HG03460 (cell line): ENCODE data around the gene HMGB2.
A peak's percentile ranks its signal among the peaks of the same experiment; 100 is the strongest.

ENCODE experiments used
- ATAC-seq: cut with Tn5 transposase; IDR thresholded peaks from one replicate; pipeline ENCODE4 v1.9.1; 2021; ENCODE audit not compliant: unreplicated experiment

HMGB2 gene

DNA sequence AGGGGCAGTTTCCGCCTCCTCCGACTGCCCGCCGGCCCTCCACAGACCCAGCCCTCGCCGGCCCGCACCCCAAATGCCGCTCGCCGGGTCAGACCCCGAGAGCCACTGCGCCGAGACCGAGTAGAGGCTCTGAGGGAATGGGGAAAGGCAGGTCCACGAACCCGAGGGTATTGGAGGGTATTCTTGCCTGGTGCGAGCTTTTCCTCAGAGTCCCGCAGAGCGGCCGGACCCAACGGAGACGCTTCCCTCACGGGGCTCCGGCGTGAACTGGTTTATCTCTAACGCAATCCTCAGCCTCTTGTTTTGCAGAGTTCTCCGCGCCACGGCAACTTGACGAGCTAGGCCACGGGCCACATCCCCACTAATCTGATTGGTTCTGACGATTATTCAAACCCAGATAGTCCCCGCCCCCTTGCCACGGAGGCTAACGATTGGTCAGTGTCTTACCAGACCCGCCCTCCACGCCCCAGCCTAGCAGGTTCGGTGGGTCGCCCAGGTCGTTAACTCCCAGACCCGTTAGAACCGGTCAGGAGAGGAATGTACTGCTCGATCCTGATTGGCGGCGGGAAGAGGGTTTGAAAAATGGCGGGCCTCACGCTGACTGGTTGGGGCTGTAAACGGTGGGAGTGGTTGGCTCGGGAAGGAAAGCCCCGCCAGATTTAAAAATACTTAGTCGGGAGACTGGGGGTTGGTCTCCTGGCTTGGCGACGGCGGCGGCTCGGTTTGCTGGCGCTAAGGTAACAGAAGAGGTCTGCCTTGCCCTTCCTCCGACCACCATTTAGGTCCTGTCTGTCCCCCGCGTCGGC is at the start of gene HMGB2:
Gene HMGB2, minus strand, starts transcription at position 274 of the 806 bp plus-strand sequence. CDS start 709 bp downstream, outside the sequence.
- ATAC-seq = peak; percentile 91

DNA sequence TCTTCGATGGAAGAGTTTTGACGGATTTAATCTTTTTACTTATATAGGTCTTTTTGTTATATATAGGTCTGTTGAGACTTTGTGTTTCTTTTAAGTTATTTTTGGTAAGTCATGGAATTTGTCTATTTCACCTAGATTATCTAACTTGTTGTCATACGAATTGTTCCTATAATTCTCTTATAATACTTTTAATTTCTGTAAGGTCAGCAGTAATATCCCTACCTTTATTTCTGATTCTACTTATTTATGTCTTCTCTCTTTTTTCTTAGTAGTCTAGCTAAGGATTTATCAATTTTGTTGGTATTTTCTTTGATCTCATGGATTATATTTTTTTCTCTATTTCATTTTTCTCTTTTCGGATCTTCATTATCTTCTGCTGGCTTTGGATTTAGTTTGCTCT is 48.2 kb upstream of the HMGB2 start:
- no peak for ATAC-seq

DNA sequence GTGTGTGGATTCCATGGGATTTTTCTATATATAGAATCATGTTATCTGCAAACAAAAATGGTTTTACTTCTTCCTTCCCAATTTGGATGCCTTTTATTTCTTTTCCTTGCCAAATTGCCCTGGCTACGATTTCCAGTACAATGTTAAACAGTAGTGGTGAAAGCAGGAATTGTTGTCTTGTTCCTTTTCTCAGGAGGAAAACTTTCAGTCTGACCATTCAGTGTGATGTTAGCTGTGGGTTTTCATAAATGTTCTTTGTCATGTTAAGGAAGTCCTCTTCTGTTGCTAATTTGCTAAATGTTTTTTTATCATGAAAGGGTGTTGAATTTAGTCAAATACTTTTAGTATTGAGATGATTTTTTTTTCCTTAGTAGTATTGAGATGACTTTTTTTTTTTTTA is 47.5 kb upstream of the HMGB2 start:
- ATAC-seq = no peak

DNA sequence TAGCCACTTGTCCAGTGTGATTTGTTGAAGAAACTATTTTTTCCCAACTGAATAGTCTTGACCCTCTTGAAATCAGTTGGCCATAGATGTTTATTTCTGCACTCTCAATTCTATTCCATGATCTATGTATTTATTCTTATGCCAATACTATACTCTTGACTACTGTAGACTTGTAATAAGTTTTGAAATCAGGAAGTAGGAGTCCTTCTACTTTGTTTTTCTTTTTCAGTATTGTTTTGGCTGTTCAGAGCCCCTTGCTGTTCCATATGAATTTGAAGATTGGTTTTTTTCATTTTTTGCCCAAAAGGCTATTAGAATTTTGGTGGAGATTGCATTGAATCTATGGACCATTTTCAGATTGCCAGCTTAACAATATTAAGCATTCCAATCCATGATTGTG is 46.8 kb upstream of the HMGB2 start:
- ATAC-seq = no peak

DNA sequence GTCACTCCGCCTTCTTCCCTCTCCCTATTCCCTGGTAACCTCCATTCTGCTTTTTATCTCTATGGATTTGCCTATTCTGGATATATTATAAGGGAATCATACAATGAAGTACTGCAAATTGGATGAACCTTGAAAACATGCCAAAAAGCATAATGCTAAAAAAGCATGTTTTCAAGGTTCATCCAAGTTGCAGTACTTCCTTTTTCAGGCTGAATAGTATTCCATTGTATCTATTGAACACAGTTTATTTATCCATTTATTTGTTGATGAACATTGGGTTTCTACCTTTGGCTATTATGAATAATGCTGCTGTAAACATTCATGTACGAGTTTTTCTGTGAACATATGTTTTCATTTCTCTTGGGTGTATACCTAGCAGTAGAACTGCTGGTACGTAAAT is 45.8 kb upstream of the HMGB2 start:
- no peak for ATAC-seq

GRCh38 chr4:173374588-173374987 is 40.4 kb upstream of the HMGB2 start:
- no peak for ATAC-seq

GRCh38 chr4:173371292-173372192 is 37.4 kb upstream of the HMGB2 start:
- ATAC-seq = peak; percentile 15

GRCh38 chr4:173370477-173371291 is 36.5 kb upstream of the HMGB2 start, which contains the start of gene SAP30:
TSS of gene SAP30 (plus strand) at chr4:173370954. CDS start at chr4:173371183, 229 bp downstream.
- ATAC-seq = peak; percentile 58

GRCh38 chr4:173370130-173370476 is 35.9 kb upstream of the HMGB2 start:
- ATAC-seq = peak; percentile 6

- ATAC-seq = no peak
Observed at GRCh38 chr4:173367946-173368345, 33.8 kb upstream of the HMGB2 start.

DNA sequence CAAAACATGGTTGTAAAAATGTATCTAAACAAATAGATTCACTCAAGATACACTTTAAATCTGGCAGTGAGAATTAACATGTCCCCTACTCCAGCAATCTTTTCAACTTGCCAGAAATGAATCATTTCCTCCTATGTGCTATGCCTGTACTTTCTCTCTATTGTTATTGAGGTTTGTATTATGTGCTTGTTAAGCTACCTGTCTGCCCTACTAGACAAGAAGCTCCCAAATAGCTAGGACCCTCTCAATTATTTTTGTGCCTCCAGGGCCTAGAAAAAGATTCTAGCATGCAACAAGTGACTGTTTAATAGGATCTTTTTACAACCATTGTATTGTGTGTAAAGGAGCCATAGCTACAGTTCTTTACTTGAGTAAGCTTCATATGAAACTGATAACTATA is 33.1 kb upstream of the HMGB2 start:
- peak; percentile 8 for ATAC-seq

- no peak for ATAC-seq
Observed at GRCh38 chr4:173365359-173365996, 31.3 kb upstream of the HMGB2 start.

DNA sequence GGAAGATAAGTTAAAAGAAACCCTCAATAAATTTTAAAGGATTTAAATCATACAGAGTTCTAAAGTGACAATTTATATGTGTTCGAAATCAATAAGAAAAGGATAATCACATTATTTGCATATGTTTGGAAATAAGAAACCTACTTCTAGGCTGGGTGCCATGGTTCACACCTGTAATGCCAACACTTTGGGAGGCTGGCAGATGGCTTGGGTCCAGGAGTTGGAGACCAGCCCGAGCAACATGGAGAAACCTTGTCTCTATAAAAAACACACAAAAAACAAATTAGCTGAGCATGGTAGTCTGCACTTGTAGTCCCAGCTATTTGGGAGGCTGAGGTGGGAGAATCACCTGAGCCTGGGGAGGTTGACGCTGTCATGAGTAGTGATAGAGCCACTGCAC is 28.5 kb upstream of the HMGB2 start:
- ATAC-seq = no peak

DNA sequence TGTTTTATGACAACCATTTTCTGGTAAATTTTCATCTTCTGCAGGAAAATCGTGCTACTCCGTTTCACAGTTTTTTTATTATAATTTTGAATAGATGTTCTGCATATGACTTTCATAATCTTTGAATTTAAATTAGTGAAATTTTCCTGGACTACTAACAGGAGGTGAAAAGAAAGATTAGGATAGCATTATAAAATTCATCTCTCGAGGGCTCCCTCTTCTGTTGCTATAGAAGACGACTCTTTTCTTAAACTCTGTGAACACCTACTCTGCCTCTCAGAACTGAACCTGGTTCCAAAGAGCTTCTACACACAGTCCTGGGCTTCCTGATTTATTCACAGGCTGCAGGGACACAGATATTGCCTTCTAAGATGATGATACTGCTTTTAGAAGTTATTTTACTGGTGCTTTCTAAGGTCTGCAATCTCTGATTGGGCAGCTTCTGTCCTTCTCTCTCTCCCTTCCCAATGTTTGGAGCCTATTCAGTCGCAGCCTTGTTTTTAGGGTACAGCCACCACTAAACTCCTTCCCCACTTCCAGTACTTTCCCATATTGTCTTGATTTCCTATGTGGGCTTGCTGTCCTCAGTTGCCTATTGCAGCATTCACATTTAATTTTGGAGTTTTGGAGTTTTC is 26.5 kb upstream of the HMGB2 start:
- ATAC-seq = no peak

GRCh38 chr4:173357939-173358338 is 23.8 kb upstream of the HMGB2 start:
- no peak for ATAC-seq

GRCh38 chr4:173347467-173347866 is 13.3 kb upstream of the HMGB2 start:
- no peak for ATAC-seq

DNA sequence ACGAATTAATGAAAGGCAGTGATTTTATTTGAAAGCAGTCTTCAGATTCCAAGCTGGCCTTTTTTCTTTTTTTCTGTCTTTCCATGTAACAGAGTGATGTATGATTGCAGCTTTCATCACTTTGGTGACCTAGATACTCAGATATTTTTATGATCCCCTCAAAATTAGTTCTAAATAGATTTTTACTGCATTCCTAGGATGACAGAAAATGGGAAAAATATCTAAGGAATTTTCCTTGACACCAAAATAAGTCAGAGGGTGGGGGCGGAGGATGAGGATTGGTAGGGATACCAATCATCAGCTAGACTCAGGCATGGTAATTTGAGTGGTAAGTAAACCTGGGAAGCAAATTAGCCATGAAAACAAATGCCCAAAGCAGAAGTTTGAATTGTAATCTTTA is 11.9 kb upstream of the HMGB2 start:
- ATAC-seq = no peak

GRCh38 chr4:173345648-173346047 is 11.5 kb upstream of the HMGB2 start:
- ATAC-seq = peak; percentile 38

DNA sequence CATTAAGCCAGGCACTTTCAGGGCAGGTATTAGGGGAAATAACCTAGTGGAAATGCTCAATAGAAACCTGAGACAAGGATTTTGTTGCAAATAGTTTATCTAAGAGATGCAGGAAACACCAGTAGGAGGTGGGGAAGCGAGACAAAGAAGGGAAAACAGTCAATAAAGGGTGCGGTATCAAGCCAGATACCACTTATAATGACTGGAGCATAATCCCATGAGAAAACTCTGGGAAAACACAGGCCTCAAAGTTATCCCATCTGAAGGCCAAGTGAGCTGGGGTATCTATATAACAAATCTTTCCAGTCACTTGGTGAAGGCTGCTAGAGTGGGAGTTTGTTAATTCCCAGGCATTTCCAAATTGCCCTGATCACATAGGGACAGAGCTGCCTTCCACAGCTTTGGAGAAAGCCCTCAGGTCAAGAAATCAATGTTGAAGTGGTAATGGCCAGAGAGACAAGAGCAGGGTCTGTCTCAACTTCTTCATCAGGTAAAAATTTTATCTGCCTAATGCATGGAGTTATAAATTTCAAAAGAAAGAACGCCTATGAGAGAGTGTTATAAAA is 9.8 kb upstream of the HMGB2 start:
- ATAC-seq = no peak

- no peak for ATAC-seq
Observed at GRCh38 chr4:173337463-173337862, 3.3 kb upstream of the HMGB2 start.
